HTR-8/SVneo (cell line): Measurements from ENCODE around the gene MTR.

Experiments used
- DNase-seq: peaks from one replicate; pipeline ENCODE4 v3.0.0; 2011; ENCODE audit warnings: low spot score, mixed read lengths; ENCODE audit not compliant: insufficient read length
- FAIRE-seq: peaks from 2 replicates; lab custom pipeline; 2011; peaks lifted over from hg19 to GRCh38; lab: Jason Lieb, UNC

MTR gene

GRCh38 chr1:236860101-236860500, 65.0 kb downstream of the MTR start:
- no peak for DNase-seq
- FAIRE-seq, result no peak

- no peak for DNase-seq
- no peak for FAIRE-seq
Measured at GRCh38 chr1:236860674-236861073, 65.6 kb downstream of the MTR start.

- FAIRE-seq (no peak), DNase-seq (no peak)
Measured at GRCh38 chr1:236861560-236862218, 66.6 kb downstream of the MTR start.

GRCh38 chr1:236862219-236862591, 67.1 kb downstream of the MTR start:
- DNase-seq, result no peak
- FAIRE-seq, result no peak

GRCh38 chr1:236862615-236863211, 67.6 kb downstream of the MTR start:
- DNase-seq, result no peak

GRCh38 chr1:236864211-236864610, 69.1 kb downstream of the MTR start:
- no peak for FAIRE-seq
- no peak for DNase-seq

More at GRCh38 chr1:236862615-236863211, 67.6 kb downstream of the MTR start:
- FAIRE-seq, result no peak

DNA sequence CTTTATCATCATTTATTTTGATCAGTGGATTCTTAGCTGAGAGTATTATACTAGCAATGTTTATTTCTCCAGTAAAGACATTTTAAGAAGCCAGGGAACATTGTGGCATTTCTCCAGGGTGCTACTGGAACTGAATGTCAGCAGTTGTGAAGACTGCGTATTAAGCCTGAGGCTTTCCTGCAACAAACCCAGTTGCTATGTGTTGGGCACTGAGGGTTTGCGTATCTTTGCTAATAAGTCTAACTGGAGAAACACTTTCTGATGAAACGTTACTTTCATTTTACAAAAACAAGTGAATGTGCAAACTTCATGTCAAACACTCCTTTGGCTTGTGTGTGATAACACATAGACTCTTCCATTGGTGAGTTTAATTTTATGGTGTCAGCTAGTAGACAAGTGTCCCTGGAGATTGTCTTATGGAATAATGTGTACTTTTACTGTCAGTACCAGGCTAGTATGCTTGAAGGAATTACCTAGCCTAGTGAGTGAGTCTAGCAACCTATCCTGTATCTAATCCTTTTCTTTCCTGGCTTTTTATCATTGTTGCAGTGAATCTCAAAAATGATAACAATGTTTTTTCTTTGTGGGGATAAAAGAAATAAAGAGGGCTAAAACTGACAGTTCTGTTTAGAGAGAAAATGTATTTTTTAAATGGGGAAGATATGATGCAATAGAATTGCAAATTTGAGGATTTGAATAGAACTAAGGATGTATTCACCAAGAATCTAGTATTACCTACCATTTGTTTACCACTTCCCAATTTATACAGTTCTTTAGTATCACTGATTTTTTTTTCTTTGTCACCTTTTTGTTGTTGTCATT, 70.1 kb downstream of the MTR start:
- no peak for FAIRE-seq
- DNase-seq, result no peak

DNA sequence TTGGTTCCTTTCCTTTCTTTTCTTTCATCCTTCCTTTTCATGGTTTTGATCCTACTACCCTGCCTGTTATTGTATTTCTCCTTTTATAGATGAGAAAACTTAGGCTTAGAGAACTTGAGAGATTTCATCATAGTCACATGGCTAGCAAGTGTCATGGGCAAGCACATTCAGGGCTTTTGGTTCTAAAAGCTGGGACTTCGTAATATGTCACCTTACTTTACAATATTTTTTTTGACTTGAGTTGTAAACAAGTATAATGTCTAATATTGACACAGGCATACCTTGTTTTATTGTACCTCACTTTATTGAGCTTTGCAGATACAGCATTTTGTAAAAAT, 70.7 kb downstream of the MTR start:
- DNase-seq, result no peak
- FAIRE-seq, result no peak

GRCh38 chr1:236868625-236869467, 73.8 kb downstream of the MTR start:
- peak; percentile 60 for FAIRE-seq
- peak; percentile 52 for DNase-seq

- DNase-seq, result no peak
- FAIRE-seq, result no peak
Measured at GRCh38 chr1:236869911-236870310, 74.8 kb downstream of the MTR start.

DNA sequence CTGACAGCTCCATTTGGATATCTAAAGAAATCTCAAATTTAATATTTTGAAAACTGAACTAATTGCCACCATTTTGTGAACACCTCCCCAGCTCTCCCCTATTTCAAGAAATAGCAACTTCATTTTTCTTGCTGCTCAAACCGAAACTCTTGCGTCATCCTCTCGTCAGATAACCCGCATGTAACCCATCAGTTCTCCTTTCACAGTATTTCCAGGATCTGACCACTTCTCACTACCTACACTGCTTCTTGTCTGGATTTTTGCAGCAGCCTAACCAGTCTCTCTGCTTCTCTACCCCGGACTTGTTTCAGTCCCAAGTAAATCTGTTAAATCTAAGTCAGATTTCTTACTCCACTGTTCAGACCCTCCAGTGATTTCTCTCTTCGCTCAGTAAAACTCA, 75.6 kb downstream of the MTR start:
- DNase-seq (no peak), FAIRE-seq (no peak)

DNA sequence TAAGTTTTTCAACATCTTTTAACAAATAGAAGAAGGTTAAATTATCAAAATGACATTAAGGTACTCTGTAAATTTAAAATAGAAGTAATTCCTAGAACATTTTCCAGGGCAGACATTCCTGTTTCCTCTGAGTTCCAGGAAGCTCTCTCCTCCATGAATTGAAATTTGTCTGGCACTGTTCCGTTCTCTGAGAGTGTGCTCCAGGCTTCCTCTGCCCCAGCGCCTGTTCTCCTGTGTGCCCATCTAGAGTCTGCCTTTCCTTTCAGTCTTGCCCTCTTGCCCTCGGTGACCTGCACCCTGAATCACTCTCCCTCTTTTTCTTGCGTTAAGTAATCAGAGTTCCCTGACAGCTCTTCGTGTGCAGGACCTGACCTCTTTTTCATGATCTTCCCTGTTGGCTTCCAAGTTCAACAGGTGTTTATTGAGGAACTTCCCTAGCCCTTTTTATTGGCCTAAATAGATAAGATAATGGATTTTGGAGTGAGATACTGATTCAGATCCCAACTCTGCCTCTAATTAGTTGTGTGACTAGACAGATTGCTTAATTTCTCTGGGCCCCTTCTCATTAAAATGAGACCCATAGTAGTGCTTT, 77.1 kb downstream of the MTR start:
- DNase-seq (no peak), FAIRE-seq (no peak)

DNA sequence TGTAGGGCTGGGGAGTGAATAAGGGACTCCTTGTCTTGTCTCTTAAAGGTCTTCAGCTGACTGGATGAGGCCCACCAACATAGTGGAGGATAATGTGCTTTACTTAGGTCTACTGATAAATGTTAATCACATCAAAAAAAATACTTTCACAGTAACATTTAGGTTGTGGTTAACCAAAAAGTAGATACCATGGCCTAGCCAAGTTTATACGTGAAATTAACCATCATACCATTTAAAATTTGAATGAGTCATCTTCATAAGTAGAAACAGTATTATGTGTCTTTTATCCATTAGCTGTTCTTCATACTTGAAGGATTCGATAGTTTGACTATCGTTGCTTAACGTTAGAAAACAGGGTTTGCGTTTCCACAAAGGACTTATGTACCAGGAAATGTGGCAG, 80.9 kb downstream of the MTR start:
- FAIRE-seq, result no peak
- DNase-seq, result no peak

- FAIRE-seq (no peak), DNase-seq (no peak)
Measured at GRCh38 chr1:236877661-236878060, 82.6 kb downstream of the MTR start.

GRCh38 chr1:236880209-236880608, 85.1 kb downstream of the MTR start:
- no peak for FAIRE-seq
- DNase-seq, result no peak

DNA sequence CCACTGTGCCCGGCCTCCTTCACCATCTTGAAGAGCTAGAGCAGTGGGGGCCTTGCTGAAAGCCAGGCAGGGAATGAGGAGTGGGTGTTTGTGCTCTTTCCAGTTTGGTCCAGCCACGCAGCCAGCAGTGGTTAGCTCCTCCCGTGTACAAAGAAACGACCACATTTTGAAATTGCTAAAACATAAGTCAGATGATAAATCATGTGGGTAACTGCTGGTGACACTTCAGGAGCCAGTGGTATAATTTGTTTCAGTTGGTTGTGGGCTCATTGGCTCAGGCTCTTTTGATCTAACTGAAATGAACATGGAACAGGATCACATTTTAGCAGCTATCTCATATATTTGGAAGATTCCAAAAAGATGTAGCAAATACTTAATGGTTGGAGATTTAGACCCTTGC, 87.6 kb downstream of the MTR start:
- FAIRE-seq (no peak), DNase-seq (no peak)

DNA sequence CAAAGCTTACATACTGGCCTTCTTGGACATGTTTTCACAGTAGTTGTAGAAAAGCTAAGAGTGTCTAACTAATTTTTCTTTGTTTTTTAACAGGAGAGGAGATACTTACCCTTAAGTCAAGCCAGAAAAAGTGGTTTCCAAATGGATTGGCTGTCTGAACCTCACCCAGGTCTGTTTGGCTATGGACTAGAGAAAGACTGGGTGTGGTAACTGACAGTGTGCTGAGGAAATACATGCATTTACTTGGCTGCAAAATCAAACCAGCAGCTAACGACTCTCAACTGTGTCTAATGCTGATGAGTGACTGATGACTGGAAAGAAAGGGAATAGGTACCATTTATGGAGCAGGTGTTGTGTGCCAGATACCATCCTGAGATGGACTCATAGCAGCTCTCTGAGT, 91.1 kb downstream of the MTR start:
- DNase-seq, result no peak
- no peak for FAIRE-seq

GRCh38 chr1:236887081-236887480, 92.0 kb downstream of the MTR start:
- DNase-seq (no peak), FAIRE-seq (no peak)

- no peak for FAIRE-seq
- no peak for DNase-seq
Measured at GRCh38 chr1:236888126-236888525, 93.0 kb downstream of the MTR start.

GRCh38 chr1:236888903-236889302, 93.8 kb downstream of the MTR start:
- DNase-seq (no peak), FAIRE-seq (no peak)
